GM19463 (cell line): ENCODE data around the gene FBXO24.

Experiments
- ATAC-seq: cut with Tn5 transposase; IDR thresholded peaks from one replicate; pipeline ENCODE4 v1.9.1; 2021; ENCODE audit warnings: mild to moderate bottlenecking, moderate library complexity; ENCODE audit not compliant: unreplicated experiment

Gene FBXO24

GRCh38 chr7:100573691-100574361, 12.3 kb upstream of the FBXO24 start, which contains the start of gene SAP25:
Gene SAP25 (minus strand): TSS chr7:100573900. CDS start chr7:100573742, 158 bp downstream.
- no peak for ATAC-seq

GRCh38 chr7:100574362-100575205, 11.5 kb upstream of the FBXO24 start:
- ATAC-seq: no peak

GRCh38 chr7:100575206-100575631, 10.9 kb upstream of the FBXO24 start:
- ATAC-seq: no peak

GRCh38 chr7:100575746-100576383, 10.3 kb upstream of the FBXO24 start:
- no peak for ATAC-seq

- no peak for ATAC-seq
These were observed 9.6 kb upstream of the FBXO24 start for GRCh38 chr7:100576384-100576993.

GRCh38 chr7:100577103-100577502, 9.0 kb upstream of the FBXO24 start:
- ATAC-seq: no peak

GRCh38 chr7:100577507-100577906, 8.6 kb upstream of the FBXO24 start:
- no peak for ATAC-seq

- ATAC-seq: no peak
These were observed 7.6 kb upstream of the FBXO24 start for GRCh38 chr7:100578246-100579183.

GRCh38 chr7:100580466-100581283, 5.5 kb upstream of the FBXO24 start:
- ATAC-seq: no peak

GRCh38 chr7:100582041-100582579, 4.0 kb upstream of the FBXO24 start:
- no peak for ATAC-seq

GRCh38 chr7:100582650-100583049, 3.5 kb upstream of the FBXO24 start:
- no peak for ATAC-seq

GRCh38 chr7:100583132-100584053, 2.7 kb upstream of the FBXO24 start:
- no peak for ATAC-seq

- ATAC-seq: no peak
These were observed 2.0 kb upstream of the FBXO24 start for GRCh38 chr7:100584054-100584682.

GRCh38 chr7:100584683-100585510, 1.2 kb upstream of the FBXO24 start:
- ATAC-seq: no peak

GRCh38 chr7:100585511-100586265, 440 bp upstream of the FBXO24 start, which contains the start of gene LRCH4:
Gene LRCH4 (minus strand): TSS chr7:100586129. CDS start chr7:100586100, 29 bp downstream.
- no peak for ATAC-seq

GRCh38 chr7:100588438-100588837, 2.3 kb downstream of the FBXO24 start:
- no peak for ATAC-seq
